ENCODE data around the gene LAMP5. TPM values are rescaled to one million over a fixed set of nuclear protein-coding genes. Genes with fewer than 3 reads are reported as not detected.

LAMP5 gene
- total and polyA plus RNA-seq, 12 donors: 0.35 to 6.6 (median 1.4) TPM

- no peaks in the 10 kb centered on the region for H3K36me3 ChIP-seq (replicated peaks in 1 of 2)
- H3K9me3 ChIP-seq (replicated peaks in 1 of 3): no peaks in the 10 kb centered on the region
- no peak overlapping the region for H3K27ac ChIP-seq
- H3K4me1 ChIP-seq (replicated peaks in 1 of 2): peaks cover 0 to 7% of the 10 kb centered on the region in 2 donors
- WGBS, 4 donors: 69 to 77% (median 73%) methylated on average over 1 of the region's 1 CpG
- H3K27me3 ChIP-seq: no peaks in the 10 kb centered on the region
- H3K4me3 ChIP-seq: no peak overlapping the region
- intact Hi-C loops (cut with DNase I): no loop called here
- TF ChIP-seq CTCF (IDR thresholded peaks at IDR 0.05) (no peak), POLR2A (IDR thresholded peaks at IDR 0.05) (no peak)
- DNase-seq: no peak
Observed at GRCh38 chr20:9491324-9491723, 23.1 kb upstream of the LAMP5 start.

GRCh38 chr20:9492067-9492466 lies 22.3 kb upstream of the LAMP5 start:
- Histone ChIP-seq H3K9me3 (replicated peaks in 1 of 3) (no peaks in the 10 kb centered on the region), H3K4me1 (replicated peaks in 1 of 2) (peaks cover 0 to 7% of the 10 kb centered on the region in 2 donors), H3K4me3 (no peak overlapping the region), H3K27ac (no peak overlapping the region), H3K27me3 (no peaks in the 10 kb centered on the region), H3K36me3 (replicated peaks in 1 of 2) (no peaks in the 10 kb centered on the region)
- intact Hi-C loops (cut with DNase I): no loop called here
- TF ChIP-seq POLR2A (IDR thresholded peaks at IDR 0.05): no peak
- no peak for TF ChIP-seq CTCF (IDR thresholded peaks at IDR 0.05)
- WGBS, 4 donors: 71 to 79% (median 76%) methylated on average over 4 of the region's 4 CpGs
- DNase-seq: no peak

- DNase-seq: peak in 3 of 7 donors; percentile 22 to 41 (median 36)
- Histone ChIP-seq H3K36me3 (replicated peaks in 1 of 2) (no peaks in the 10 kb centered on the region), H3K4me3 (no peak overlapping the region), H3K27ac (no peak overlapping the region), H3K4me1 (replicated peaks in 1 of 2) (peaks cover 0 to 7% of the 10 kb centered on the region in 2 donors), H3K9me3 (replicated peaks in 1 of 3) (no peaks in the 10 kb centered on the region), H3K27me3 (no peaks in the 10 kb centered on the region)
- 36 to 46% (median 37%) methylated on average over 2 of the region's 2 CpGs for WGBS, 4 donors
- TF ChIP-seq CTCF (IDR thresholded peaks at IDR 0.05) (no peak), POLR2A (IDR thresholded peaks at IDR 0.05) (no peak)
- intact Hi-C loops (cut with DNase I): no loop called here
Observed at GRCh38 chr20:9493803-9494202, 20.6 kb upstream of the LAMP5 start.

- WGBS, 4 donors: 83 to 95% (median 86%) methylated on average over 2 of the region's 2 CpGs
- no peak overlapping the region for H3K4me3 ChIP-seq
- intact Hi-C loops (cut with DNase I): no loop called here
- no peaks in the 10 kb centered on the region for H3K36me3 ChIP-seq (replicated peaks in 1 of 2)
- H3K4me1 ChIP-seq (replicated peaks in 1 of 2): peaks cover 0 to 7% of the 10 kb centered on the region in 2 donors
- no peak for DNase-seq
- no peaks in the 10 kb centered on the region for H3K9me3 ChIP-seq (replicated peaks in 1 of 3)
- no peak for TF ChIP-seq POLR2A (IDR thresholded peaks at IDR 0.05)
- no peak for TF ChIP-seq CTCF (IDR thresholded peaks at IDR 0.05)
- H3K27ac ChIP-seq: no peak overlapping the region
- H3K27me3 ChIP-seq: no peaks in the 10 kb centered on the region
Observed at GRCh38 chr20:9495701-9496100, 18.7 kb upstream of the LAMP5 start.
